GM19023 (cell line): ENCODE results near the gene GNB1.
A peak's percentile ranks its signal among the peaks of the same experiment; 100 is the strongest.
"Not testable (repeated sequence)": the region's sequence is repeated elsewhere in the genome, so short reads cannot be mapped to it uniquely, and the experiment has no call there.

Experiments used
- ATAC-seq: cut with Tn5 transposase; IDR thresholded peaks from one replicate; pipeline ENCODE4 v1.9.1; 2021; ENCODE audit warnings: mild to moderate bottlenecking, moderate library complexity; ENCODE audit not compliant: unreplicated experiment

The GNB1 gene

DNA sequence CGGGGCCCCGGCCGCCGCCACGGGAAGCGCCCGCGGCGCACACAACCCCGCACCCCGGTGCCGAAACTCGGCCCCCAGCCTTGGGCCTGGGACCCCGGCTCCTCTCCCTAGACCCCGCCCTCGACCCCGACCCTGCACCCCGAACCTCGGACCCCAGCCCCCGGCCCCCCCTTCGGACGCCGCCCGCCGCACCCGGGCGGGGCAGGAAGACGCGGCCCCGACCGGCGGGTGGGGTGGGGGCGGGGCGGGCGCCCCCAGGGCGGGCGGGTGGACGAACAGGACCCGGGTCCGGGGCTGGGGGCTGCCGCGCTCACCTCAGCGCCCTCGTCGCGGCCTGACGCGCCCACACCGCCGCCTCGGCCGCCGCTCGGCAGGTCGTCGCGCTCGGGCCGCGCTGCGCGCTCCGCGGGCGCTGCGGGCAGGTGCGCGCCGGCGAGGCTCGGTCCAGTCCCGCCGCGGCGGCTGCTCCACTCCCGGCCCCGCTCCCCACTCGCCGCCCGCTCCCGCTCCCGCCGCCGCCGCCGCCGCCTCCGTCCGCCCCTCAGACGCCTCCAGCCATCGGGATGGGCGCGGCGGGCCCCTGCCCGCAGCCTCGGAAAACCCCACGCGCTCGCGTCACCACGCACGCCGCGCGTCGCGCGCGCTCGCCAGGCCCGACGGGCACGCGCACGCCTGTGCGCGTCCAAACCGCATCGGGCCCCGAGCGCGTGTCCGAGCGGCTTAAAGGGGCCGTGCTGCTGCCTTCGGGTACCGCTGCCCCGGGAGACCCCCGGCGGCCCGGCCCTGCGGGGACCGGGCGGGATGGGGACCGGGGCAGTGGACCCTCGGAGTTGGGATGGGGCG lies at the start of gene GNB1:
GNB1 (minus strand) TSS at position 582 of the 843 bp plus-strand sequence. CDS start 65,634 bp downstream, outside the sequence.
- ATAC-seq = peak; percentile 61

DNA sequence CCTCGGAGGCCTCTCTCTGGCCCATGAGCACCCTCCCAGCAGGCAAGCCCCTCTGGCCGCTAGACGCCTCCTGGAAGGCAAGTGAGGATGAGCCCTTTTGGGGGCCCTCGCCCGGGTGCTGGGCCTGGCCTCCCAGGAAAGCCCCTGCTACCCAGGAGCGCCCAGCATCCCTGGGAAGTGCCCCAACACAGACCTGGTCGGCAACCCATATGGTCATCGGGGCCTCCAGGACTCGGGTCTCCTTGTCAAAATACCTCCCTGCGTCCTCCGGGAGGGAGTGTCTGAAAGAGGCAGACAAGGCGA lies 49.2 kb upstream of the GNB1 start:
- ATAC-seq = no peak

DNA sequence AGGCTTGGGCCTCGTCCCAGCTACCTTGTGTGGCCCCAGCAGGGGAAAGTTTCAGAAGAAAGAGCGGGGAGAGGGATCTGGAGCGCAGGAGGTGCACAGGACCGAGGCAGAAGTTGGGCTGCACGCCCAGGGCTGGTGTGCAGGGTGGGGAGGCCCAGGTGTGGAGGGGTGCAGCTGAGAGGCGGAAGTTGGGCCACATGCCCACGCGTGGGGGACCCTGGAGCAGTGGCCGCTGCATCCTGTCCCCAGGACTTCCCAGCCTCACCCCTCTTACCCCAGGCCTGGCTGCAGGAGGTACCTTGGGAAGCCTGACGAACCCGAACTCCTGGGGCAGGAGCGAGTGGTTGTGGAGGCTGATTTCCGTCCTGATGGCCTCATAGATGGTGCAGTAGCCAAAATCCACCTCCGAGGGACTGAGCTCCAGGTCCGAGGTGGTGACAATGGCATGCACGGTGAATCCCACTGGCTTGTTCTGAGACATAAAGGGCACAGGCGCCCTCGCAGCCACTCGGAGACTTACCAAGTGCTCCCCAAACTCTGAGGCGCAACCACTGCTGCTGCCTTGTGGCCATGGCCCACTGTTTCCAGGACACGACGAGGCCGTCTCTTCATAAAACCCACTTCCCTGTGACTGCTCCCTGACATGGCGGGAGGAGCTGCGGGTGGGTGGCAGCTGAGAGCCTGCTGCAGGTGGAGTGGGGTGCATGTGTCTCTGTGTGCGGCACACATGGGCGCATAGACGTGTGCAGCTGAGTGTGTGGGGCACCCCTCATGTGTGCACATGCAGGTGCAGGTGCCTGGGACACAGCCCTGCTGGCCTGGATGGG lies 48.6 kb upstream of the GNB1 start:
- no peak for ATAC-seq

DNA sequence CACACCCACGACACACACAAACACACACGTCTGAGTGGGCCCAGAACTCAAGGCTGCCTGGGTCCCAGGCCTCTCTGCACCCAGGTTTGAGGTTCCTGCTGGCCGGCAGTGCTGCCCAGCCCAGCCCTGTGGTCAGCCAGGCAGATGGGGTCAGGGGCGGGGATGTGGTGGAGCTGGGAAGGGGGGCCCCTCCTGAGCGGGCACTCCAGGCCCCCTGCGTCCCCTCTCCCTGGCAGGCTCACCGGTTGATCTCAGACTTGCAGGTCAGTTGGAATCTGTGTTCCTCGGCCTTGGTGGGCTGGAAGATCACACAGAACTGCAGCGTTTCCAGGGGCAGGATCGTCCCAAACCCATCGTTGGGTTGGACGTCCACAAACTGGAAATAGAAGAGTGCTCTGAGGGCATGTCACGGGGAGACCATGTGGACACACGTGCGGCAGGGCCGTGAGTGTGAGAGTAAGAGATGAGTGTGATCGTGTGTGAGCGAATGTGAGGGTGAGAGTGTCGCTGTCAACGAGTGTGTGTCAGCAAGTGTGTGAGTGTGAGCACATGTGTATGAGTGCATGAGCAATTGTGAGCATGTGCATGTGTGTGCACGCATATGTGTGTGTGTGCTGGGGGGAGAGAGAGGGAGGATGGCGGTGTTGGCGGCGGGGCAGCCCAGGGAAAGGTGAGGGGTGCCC lies 47.9 kb upstream of the GNB1 start:
- ATAC-seq = no peak

DNA sequence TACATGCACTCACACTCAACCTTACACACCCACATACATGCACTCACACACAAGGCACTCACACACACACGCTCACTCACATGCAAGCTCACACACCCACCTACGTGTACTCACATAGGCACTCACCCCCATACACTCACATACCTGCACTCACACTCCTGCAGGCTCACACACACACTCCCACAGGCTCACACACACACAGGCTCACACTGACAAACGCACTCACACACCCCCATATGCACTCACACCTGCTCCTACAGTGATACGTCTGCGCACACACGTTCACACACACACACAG lies 47.3 kb upstream of the GNB1 start:
- ATAC-seq = no peak

DNA sequence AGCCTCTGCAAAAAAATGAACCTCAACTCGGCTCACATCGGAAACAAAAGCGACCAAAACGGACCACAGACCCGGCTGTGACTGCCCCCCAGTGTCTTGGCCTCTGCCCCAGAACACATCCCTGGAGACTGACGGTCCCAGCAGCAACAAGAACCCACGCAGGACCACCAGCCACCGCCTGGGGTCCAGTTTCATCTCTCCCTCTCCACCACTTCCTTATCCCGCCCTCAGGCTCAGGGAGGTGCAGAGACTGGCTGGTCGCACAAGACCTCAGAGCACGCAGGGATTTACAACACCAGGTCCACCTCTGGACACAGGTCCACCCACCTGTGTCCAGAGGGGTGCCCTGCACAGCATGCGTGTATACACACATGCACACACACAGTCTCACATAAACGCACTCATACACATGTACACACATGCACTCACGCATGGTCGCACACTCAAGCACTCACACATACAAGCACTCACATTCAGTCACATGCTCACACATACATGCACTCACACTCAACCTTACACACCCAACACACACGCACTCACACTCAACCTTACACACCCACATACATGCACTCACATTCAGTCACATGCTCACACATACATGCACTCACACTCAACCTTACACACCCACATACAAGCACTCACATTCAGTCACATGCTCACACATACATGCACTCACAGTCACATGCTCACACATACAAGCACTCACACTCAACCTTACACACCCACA lies 46.8 kb upstream of the GNB1 start:
- ATAC-seq = no peak

DNA sequence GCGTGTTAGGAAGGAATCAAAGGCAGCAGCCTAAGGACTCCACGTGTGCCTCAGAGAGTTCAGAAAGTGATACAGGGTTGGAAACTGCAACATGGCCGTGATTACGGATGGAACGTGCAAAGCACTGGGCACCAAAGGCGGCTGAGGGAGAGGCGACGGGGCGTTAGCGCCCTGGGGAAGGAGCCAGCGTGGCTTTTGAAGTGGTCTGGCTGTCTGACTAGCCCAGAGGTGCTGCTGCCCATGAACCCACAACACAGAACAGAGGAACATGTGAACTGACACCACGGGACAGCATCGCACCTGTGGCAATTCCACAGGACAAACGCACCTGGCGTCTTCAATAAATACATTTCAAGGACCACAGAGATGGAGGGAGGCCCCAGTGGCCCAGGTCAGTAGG lies 46.2 kb upstream of the GNB1 start:
- ATAC-seq = no peak

DNA sequence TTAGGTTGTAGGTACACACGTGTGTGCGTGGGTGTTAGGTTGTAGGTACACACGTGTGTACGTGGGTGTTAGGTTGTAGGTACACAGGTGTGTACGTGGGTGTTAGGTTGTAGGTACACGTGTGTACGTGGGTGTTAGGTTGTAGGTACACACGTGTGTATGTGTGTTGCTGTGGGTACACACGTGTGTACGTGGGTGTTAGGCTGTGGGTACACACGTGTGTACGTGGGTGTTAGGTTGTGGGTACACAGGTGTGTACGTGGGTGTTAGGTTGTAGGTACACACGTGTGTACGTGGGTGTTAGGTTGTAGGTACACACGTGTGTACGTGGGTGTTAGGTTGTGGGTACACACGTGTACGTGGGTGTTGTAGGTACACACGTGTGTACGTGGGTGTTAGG lies 44.0 kb upstream of the GNB1 start:
- not testable (repeated sequence) for ATAC-seq

DNA sequence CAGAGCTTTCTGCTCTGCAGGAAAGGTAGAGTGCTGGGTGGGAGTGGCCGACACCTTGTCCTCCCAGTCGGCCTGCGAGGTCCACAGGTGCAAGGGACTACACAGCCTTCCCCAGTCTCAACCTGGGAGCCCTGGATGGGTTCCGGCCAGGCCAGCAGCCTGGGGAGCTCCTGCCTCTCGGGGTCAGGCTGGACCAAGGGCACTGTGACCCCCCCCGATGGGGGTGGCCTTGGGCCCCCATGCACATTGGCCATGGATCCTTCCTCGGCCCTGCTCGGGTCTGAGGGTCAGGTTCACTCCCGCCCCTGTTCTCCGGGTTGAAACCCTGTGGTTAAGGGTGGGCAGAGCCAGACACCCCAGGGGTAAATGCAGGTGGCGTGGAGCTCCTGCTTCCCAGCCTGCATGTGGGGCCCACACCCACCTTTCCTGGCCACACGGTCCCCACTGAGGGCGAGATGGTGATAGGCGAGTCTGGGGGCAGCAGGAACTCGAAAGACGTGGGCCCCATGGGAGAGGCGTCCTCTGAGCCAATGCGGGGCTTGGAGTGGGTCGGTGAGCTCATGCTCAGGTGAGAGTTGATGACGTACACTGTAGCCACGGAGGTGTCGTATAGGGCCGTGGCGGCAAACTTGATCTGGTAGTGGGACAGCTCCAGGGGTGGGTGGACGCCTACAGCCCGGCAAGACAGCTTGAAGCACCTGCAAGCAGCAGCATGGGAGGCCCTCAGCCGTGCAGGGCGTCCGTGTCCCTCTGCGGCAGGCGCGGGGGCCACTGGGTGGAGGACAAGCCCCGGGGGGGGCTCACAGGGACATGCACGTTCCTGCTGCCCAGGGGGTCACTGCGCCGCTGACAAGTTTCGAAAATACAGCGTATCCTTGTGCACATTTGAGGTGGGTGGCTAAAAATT lies 39.0 kb upstream of the GNB1 start:
- ATAC-seq = no peak

DNA sequence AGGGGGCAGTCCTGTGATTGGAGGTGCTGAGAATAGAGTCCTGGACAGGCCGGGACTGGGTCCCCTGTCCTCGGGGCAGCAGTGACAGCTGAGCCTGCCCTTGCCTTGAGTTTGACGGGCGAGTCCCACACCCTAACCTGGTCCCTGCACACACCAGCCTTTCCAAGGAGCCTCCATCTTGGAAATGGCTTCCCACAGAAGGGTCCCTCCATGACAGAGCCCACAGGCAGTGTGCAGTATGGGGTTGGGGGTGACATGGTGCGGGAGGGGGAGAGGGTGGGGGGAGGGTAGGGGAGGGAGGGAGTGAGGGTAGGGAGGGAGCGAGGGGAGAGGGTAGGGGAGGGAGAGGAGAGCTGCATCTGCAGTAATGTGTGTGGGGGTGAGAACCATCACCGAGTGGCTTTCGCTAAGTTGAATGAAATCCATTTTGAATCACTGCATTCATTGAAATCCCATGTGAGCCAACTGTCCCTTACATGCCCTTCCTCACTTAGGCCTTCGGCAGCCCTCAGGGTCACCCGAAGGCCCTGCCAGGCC lies 38.3 kb upstream of the GNB1 start:
- ATAC-seq = no peak

DNA sequence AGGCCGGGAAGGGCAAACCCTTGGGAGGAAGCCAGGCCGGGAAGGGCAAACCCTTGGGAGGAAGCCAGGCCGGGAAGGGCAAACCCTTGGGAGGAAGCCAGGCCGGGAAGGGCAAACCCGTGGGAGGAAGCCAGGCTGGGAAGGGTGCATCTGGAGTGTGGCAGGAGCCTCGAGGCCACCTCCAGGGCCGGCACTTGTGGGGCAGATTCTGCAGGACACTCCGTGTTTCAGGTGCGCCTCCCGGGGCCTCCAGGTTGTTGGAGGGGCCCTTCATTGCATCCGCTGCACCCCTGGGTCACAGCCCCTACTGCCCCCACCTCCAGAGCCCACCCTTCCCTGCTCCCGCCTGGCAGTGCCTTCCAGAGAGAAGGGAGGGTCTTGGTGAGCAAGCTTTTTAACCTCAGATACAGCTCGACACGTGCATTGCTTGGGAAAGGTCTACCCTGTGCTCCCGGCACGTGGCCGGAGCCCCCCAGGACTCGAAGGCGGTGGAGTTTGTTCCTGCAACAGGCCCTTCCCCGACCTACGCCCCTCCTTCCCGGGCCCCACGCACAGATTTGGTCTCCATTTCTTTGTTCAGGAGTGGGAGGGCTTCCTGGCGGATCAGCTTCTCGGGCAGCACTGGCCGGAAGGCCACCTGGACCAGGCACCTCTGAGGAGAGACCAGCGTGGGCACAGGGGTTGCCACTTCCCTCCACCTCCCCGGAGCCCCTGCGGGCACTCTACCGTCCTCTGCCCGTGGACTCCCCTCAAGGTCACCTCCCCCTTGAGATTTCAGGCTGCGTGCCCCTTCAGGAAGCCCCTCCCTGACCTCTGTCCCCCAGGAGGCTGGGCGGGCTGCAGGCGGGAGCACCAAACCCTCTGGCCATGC lies 37.6 kb upstream of the GNB1 start:
- no peak for ATAC-seq

DNA sequence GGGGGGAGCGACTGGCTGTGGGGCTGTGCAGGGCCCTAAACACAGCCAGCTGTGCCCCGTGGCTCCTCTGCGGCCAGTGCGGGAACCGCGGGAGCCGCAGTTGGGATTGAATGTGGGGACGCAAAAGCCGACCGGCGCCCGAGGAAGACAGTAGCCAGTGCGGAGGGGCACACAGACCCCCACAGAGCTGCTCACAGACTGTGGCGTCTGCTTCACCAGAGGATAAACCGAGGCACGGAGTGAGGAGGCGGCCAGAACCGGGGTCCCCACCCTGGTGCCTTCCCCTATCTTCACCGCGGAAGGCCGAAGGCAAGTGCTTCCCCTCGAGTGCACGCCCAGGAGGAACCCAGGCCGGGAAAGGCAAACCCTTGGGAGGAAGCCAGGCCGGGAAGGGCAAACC lies 36.9 kb upstream of the GNB1 start:
- ATAC-seq = no peak

DNA sequence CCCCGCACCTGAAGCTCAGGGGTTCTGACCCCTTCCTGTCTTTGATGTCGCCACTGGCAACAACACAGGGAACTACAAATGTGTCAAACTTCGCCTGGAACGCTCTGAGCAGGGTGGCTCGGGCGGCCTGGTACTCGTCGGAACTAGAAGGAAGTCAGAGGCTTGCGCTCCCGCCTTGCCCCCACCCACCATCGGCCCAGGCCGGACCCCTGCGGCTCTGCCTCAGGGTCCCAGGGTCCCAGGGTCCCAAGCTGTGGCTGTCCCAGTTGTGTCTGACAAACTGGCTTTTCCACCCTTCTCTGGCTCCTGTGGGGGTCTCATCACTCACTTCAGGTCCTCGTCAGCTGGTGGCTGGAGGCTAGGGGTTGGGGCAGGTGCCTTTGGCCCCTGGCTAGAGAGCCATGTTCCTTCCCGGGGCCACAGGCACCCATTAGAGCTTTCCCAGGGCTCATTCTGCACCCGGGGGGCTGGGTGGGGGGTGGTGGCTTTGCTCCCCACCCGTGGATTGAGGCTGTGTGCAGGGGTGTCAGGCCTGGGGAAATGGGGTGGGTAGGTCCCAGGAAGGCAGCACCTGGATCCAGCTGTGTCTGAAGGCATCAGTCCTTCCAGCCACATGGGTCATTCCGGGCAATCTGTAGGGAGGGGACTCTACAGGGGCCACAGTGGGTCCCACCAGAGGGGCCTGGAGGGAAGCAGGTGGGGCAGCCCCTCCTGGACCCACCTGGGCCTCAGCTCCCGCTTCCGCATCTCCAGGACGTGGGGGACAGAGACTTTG lies 36.2 kb upstream of the GNB1 start:
- ATAC-seq = no peak

DNA sequence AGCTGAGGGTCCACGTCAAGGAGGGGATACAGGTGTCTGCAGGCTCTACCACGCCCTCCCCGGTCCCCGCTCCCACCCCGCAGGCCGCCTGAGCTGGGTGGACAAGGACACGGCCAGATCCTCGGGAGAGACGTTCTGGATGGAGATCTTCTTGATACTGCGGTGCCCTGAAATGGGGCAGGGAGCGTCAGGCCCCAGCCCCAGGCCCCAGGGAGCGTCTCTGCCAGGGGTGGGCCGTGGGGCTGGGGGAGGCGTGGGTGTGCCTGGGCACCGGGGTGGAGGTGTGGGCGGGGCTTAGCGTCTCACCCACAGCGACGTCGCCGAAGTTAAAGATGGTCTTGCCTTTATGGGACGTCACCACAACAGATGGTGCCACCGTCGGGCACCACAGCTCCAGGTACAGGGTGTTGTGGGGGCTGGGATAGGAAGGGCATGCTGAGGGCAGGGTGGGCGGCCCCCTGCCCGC lies 35.5 kb upstream of the GNB1 start:
- no peak for ATAC-seq

DNA sequence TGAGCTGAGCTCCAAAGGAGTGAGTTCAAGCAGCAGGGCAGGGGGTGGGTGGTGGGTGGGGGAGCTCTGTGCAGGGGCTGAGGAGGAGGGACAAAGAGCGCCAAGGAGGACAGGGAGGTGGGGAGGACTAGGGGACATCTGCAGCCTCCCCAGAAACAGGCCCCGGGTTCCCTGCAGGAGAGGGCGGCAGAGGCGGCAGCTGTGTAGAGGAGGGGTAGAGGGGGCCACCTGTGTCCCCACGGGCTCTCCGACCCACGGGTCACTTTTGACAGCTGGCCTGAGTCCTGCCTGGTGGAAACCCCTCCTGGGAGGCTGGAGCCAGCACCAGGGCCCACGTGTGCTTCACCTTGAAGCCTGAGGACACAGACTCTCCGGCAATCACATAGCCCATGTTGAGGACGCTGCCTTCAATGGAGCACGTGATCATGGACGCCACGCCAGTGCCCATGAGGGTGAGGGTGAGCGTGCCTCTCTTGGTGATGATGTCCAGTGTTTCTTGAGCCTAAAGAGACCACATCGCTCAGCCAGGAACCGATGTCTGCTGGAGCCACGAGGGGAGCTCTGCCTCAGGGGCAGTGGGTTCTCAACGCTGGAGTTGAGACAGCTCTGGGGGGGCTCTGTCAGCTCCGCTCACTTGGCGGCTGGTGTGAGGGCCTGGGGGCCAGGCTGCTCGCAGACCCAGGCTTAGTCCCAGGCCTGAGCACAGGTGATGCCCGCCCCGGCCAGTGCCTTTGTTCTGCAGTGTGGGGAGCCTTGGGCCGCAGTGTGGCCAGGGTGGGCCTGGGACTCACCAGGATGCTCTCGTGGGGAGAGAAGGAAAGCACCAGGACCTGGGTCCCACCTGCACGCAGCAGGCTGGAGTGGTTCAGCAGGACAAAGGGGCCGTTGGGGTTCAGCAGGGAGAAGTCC lies 34.8 kb upstream of the GNB1 start:
- no peak for ATAC-seq

DNA sequence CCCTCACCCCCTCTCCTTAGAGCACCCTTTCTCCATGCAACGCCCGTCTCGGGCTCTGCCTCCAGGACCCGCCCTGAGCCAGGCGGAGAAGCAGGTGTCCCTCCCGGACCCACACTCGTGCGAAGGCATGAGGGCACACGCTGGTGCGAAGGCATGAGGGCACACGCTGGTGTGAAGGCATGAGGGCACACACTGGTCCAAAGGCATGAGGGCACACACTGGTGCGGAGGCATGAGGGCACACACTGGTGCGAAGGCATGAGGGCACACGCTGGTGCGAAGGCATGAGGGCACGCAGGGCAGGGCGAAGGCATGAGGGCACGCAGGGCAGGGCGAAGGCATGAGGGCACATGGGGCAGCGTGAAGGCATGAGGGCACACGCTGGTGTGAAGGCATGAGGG lies 34.0 kb upstream of the GNB1 start:
- ATAC-seq = no peak

DNA sequence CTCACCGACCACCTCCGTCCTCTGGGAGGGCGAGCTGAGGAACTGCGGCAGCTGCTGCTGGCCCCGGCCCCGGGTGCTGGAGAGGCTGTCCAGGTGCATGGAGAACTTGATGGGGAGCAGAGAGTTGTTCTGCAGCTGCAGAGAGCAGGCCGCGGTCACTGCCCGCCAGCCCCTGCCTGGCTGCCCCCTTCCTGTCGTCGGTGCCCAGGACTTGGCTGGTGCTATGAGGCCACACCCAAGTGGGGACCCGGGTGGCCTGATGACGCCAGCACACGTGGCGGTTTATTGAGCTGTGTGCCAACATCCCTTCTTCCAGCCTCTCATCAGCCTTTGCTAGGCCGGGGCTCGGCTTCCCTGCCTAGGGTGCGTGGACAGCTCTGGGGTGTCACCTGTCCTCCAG lies 33.5 kb upstream of the GNB1 start:
- ATAC-seq = no peak
